ENCODE data around the gene INPP5A. TPM values are rescaled to one million over a fixed set of nuclear protein-coding genes. Genes with fewer than 3 reads are reported as not detected.

INPP5A gene
- total RNA-seq, 2 donors from 2014 or later: 9.2 to 14.5 TPM

DNA sequence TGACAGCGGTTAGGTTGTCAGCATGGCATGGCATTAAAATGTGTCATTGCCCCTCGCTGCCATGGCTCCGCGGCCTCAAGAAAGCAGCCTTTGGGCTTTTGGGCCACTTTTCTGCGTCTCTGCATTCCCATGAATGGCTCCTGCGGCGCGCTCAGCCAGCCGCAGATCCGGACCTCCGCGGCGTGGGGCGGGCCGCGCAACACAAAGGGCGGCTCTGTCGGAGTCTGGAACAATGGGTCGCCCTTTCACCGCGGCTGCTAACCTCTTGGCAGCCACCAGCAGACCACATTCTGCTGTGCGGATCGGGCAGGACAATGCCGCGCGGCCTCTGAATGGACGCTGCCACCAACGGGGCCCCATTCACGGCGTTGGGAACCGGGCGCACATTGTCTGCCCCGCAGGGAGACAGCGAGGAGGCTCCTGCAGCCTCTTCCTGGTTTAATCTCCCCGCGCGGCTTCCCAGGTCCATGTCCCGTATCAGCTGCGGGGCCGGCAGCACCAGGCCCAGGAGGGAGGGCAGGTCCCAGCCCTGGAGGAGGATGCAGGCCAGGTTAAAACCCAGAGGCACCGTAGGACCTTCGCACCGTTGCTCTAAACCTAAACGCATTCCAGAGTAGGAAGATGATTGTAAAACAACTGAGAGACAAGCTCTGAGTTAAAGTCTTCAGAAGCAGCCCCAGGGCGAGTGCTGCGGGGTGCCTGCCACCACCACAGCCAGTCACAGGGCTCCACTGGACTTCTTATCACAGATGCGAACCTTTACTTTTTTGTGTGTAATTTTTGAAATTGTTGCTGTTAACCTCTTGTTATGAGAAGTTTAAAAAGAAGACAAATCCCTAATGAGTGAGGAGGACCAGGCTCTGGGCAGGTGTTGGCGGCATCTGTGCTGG, 176.8 kb downstream of the INPP5A start:
- Histone ChIP-seq H3K4me1 (no peaks in the 10 kb centered on the region), H3K36me3 (replicated peaks in 1 of 2; ENCODE audit: insufficient read depth in 1 of 2, low read depth in 2 of 2) (peaks cover 0 to 2% of the 10 kb centered on the region in 2 donors), H3K27ac (peak overlapping the region; percentile 25 to 67 (median 63)), H3K9me3 (no peaks in the 10 kb centered on the region), H3K4me3 (no peak overlapping the region), H3K27me3 (no peaks in the 10 kb centered on the region)
- intact Hi-C loops (cut with DNase I): no loop called here
- DNase-seq (peak in 3 of 4 donors; percentile 16 to 45 (median 31)), ATAC-seq (peak; percentile 73)
- 75 to 77% methylated on average over 33 to 46 of the region's 48 CpGs for WGBS, 2 donors
- TF ChIP-seq POLR2A (IDR thresholded peaks at IDR 0.05): peak in 1 of 3 donors; percentile 30
- TF ChIP-seq, protein P1, sequence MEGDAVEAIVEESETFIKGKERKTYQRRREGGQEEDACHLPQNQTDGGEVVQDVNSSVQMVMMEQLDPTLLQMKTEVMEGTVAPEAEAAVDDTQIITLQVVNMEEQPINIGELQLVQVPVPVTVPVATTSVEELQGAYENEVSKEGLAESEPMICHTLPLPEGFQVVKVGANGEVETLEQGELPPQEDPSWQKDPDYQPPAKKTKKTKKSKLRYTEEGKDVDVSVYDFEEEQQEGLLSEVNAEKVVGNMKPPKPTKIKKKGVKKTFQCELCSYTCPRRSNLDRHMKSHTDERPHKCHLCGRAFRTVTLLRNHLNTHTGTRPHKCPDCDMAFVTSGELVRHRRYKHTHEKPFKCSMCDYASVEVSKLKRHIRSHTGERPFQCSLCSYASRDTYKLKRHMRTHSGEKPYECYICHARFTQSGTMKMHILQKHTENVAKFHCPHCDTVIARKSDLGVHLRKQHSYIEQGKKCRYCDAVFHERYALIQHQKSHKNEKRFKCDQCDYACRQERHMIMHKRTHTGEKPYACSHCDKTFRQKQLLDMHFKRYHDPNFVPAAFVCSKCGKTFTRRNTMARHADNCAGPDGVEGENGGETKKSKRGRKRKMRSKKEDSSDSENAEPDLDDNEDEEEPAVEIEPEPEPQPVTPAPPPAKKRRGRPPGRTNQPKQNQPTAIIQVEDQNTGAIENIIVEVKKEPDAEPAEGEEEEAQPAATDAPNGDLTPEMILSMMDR (IDR thresholded peaks at IDR 0.05): no peak

DNA sequence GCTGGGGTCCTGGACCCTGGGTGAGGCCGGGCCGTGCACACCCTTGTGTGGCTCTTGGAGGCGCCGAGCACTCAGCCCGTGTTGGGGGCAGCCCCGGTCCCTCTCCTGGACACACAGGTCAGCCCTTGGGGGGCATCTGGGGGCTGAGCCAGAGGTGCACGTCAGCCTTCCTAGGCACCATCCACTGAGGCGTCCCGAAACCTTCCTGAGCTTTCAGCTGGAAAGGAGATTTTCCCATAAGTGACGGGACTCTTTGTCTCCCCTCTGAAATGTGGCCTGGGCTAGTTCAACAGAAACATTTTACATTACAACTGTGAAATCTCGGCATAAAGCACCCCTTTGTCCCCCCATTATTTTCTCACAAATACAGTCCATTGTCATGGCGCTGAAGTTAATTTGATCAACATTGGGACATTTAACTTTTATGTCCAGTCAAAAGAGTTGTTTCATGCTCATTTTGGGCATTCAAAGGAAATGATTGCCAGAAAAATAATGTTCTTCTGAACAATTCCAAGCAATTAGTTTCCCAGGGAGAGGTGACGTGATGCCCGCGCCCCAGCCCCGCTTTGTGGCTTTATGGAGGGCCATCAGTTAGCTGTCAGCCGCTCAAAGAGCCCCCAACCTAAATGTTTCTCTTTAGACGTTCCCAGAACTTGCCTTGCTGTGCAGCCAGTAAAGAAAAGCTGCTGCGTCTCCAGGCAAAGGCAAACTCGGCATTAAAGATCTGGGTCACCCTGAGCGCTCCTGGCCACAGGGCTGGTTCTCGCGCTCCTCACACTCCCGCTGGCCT, 177.6 kb downstream of the INPP5A start:
- no peaks in the 10 kb centered on the region for H3K4me1 ChIP-seq
- ATAC-seq (no peak), DNase-seq (no peak)
- TF ChIP-seq POLR2A (IDR thresholded peaks at IDR 0.05): no peak
- TF ChIP-seq, protein P1 (IDR thresholded peaks at IDR 0.05): no peak
- no peak overlapping the region for H3K4me3 ChIP-seq
- H3K27ac ChIP-seq: peak overlapping the region in 2 of 4 donors; percentile 66 to 67
- no peaks in the 10 kb centered on the region for H3K27me3 ChIP-seq
- H3K9me3 ChIP-seq: no peaks in the 10 kb centered on the region
- WGBS, 2 donors: 89 to 95% methylated on average over 17 to 24 of the region's 24 CpGs
- peaks cover 0 to 2% of the 10 kb centered on the region in 2 donors for H3K36me3 ChIP-seq (replicated peaks in 1 of 2; ENCODE audit: insufficient read depth in 1 of 2, low read depth in 2 of 2)
- intact Hi-C loops (cut with DNase I): no loop called here

DNA sequence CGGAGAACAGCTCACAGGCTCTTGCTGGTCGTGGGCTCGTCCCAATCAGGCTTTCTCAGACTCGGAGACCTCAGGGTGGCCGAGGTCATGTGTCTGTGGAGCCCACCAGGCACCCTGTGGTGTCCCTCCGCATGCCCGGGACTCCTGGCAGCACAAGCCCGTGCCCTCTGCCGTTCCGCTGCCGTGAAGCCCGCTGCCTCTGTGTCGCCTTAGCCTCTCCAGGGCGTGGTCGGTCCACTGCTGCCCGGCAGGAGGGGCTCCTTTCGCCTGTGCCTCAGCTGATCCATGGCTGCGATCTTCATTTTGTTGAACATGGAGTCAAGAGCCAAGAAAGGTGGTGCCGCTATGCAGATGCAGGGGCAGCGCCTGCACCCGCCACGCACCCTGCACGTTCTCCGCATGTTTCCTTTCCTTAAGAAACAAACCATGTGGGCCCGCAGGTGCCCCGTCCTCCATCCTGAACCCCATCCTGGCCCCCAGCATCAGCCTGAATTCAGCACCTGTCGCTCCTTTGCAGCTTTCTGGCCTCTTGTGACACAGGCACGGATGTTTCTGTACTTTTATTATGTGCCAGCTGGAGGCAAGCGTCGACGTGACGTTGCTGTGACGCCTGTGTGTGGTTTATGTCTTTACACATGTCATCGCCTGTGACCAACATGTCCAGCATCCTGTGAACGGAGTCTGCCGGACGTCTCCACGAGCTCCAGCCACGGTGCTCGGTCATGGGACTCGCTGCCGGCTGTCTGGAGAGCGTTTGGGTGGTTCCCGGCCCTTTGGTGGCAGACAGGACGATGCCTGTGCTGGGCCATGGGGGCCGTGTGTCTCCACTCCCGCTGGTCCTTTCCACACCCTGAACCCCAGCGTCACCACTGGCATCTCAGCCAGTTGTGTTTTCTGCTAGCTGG, 178.4 kb downstream of the INPP5A start:
- intact Hi-C loops (cut with DNase I): no loop called here
- ATAC-seq (no peak), DNase-seq (no peak)
- no peaks in the 10 kb centered on the region for H3K27me3 ChIP-seq
- H3K36me3 ChIP-seq (replicated peaks in 1 of 2; ENCODE audit: insufficient read depth in 1 of 2, low read depth in 2 of 2): no peaks in the 10 kb centered on the region
- WGBS, 2 donors: 94 to 95% methylated on average over 31 to 46 of the region's 48 CpGs
- TF ChIP-seq, protein P1 (IDR thresholded peaks at IDR 0.05): no peak
- TF ChIP-seq POLR2A (IDR thresholded peaks at IDR 0.05): no peak
- H3K4me3 ChIP-seq: no peak overlapping the region
- H3K9me3 ChIP-seq: no peaks in the 10 kb centered on the region
- H3K4me1 ChIP-seq: no peaks in the 10 kb centered on the region
- H3K27ac ChIP-seq: no peak overlapping the region

DNA sequence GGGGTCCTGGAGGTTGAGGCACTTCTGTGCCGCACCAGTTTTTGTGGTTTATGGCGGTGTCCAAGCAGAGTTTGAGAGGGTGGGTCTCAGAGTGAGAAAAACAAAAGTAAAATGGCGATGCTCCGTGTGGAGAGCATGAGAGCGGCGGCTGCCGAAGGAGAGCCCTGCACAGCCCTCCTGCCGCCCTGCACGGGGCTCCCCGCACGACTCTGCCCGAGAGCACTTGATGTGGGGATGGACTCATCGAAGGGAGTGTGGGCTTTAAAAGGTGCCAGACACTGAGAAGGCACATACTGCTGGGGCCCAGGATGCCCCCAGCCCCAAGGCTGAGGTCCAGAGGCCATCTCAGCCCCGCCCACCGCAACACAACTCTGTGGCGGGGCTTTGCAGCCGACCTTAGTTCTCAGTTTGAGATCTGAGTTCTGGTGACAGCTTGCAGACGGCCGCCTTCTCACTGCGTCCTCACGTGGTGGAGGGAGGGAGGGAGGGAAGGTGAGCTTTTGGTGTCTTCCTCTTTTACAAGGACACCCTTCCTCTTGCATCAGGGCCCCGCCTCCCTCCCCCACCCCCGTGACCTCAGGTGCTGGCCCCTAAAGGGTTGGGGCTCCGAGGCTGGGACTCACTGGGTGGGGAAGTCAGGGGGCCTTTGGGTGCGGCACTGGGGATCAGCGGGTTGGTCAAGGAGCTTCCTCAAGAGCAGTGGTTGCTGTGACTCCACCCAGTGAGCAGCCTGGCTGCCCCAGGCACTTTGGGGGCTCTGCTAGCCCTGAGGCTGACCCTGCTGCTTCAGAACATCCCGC, 179.3 kb downstream of the INPP5A start:
- no peak for ATAC-seq

More for the DNA sequence above, 179.3 kb downstream of the INPP5A start:
- Histone ChIP-seq H3K9me3 (no peaks in the 10 kb centered on the region), H3K27me3 (no peaks in the 10 kb centered on the region), H3K27ac (no peak overlapping the region), H3K4me1 (no peaks in the 10 kb centered on the region), H3K4me3 (no peak overlapping the region), H3K36me3 (replicated peaks in 1 of 2; ENCODE audit: insufficient read depth in 1 of 2, low read depth in 2 of 2) (no peaks in the 10 kb centered on the region)
- no peak for TF ChIP-seq POLR2A (IDR thresholded peaks at IDR 0.05)
- TF ChIP-seq, protein P1 (IDR thresholded peaks at IDR 0.05): no peak
- 91 to 96% methylated on average over 25 to 27 of the region's 27 CpGs for WGBS, 2 donors
- intact Hi-C loops (cut with DNase I): no loop called here
- no peak for DNase-seq
